ENCODE measurements around the gene COQ4.

COQ4 gene

DNA sequence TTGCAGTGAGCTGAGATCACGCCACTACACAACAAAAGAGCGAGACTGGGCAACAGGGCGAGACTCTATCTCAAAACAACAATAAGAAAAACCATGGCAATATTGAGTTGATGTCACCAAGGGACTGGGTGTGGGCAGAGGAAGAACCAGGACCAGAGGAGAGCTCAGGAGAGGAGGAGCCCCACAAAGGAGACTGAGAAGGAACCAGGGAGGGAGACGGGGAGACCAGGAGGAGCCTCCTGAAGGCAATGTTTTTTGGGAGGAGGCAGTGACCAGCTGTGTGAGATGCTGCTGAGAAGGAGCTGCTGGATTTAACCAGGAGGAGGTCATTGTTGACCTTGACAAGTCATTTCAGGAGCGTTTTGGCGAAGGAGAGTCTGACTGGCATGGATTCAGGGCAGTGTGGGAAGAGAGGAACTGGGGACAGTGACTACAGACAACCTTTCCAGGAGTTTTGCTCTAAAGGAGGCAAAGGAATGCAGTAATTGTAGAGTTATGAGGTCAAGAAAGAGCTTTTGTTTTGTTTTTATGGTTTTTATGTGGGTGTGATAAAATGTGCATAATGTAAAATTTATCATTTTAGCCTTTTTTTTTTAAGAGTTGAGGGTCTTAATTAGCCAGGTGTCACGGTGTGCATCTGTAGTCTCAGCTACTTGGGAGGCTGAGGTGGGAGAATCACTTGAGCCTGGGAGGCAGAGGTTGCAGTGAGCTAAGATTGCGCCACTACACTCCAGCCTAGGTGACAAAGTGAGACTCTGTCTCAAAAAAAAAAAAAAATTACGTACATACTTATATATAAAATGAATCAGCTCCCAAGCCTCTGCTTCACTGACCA, 18.3 kb upstream of the COQ4 start:
- DNase-seq (ENCODE audit: low spot score) = no peak
- TF ChIP-seq CTCF (conservative IDR thresholded peaks at IDR 0.05; ENCODE audit: low read depth) = no peak
- ChIA-PET POLR2A (ENCODE audit: low non-redundant PET) (no interaction called here), CTCF (interaction anchor here (1.4 to 3.7 kb wide), 3 partner anchors 9 to 58 kb away, joined by 5 to 23 read pairs (median 15); no protein-coding TSS in a partner anchor)
- H3K27ac ChIP-seq = peak overlapping the region; percentile 93

GRCh38 chr9:128304971-128305288, 17.7 kb upstream of the COQ4 start:
- POLR2A ChIA-PET (ENCODE audit: low non-redundant PET) = no interaction called here
- no peak for DNase-seq (ENCODE audit: low spot score)
- CTCF ChIA-PET = interaction anchor here (0.7 to 3.7 kb wide), 4 partner anchors 9 to 57 kb away, joined by 3 to 23 read pairs (median 10); no protein-coding TSS in a partner anchor
- peak overlapping the region; percentile 93 for H3K27ac ChIP-seq
- no peak for TF ChIP-seq CTCF (conservative IDR thresholded peaks at IDR 0.05; ENCODE audit: low read depth)

DNA sequence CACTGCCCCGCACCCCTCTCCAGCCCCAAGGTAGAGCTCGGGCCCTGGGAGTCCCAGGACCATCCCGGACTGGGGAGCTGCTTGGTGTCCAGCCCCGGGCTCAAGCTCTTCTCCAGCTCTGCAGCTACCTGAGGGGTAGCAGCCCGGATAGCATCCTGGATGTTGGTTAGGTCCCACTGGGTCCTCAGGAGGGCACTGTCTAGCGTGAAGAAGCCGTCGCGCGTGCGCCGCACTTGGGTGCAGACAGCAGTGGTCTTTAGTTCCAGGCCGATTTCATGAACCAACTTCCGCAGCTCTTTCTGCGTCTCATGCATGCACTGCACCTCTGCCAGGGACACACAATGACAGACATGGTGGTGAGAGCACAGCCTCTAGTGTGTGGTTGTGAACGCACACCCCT, 13.1 kb upstream of the COQ4 start:
- no peak for TF ChIP-seq CTCF (conservative IDR thresholded peaks at IDR 0.05; ENCODE audit: low read depth)
- no peak for DNase-seq (ENCODE audit: low spot score)
- peak overlapping the region; percentile 93 for H3K27ac ChIP-seq
- POLR2A ChIA-PET (ENCODE audit: low non-redundant PET) = no interaction called here
- CTCF ChIA-PET = interaction anchor here (0.7 to 1.3 kb wide), 3 partner anchors 12 to 32 kb away, joined by 3 to 5 read pairs (median 3); no protein-coding TSS in a partner anchor

- ChIA-PET CTCF (interaction anchor here (0.5 to 1.3 kb wide), 5 partner anchors 11 to 465 kb away, joined by 3 to 5 read pairs (median 3); no protein-coding TSS in a partner anchor), POLR2A (ENCODE audit: low non-redundant PET) (interaction anchor here (1.3 kb wide), 1 partner anchor 11 kb away, joined by 5 read pairs; no protein-coding TSS in a partner anchor)
- TF ChIP-seq CTCF (conservative IDR thresholded peaks at IDR 0.05; ENCODE audit: low read depth) = no peak
- no peak for DNase-seq (ENCODE audit: low spot score)
- H3K27ac ChIP-seq = peak overlapping the region; percentile 25
These were observed 12.2 kb upstream of the COQ4 start for GRCh38 chr9:128310461-128310860.

- ChIA-PET POLR2A (ENCODE audit: low non-redundant PET) (no interaction called here), CTCF (interaction anchor here (0.9 kb wide), 2 partner anchors 26 to 124 kb away, joined by 3 to 7 read pairs; no protein-coding TSS in a partner anchor)
- DNase-seq (ENCODE audit: low spot score) = no peak
- no peak for TF ChIP-seq CTCF (conservative IDR thresholded peaks at IDR 0.05; ENCODE audit: low read depth)
- no peak overlapping the region for H3K27ac ChIP-seq
These were observed 7.9 kb upstream of the COQ4 start for GRCh38 chr9:128314697-128315096.

DNA sequence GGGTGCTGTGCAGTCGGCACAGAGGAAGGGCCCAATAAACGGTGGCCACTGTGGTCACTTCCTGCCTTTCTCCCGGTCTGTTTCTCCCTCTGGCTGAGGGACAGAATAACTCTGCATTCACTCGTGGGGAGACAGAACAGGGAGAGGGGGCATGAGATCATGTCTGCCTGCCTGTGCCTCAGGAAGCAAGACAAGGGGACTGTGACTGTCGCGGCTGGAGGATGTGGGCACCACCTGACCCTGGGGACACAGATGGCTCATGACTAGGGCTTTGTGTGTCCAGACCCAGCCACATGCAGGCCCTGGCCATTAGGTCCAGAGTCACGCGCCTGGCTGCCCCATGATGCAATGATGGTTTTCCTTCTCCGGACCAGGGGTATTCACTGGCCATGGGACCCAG, 6.2 kb upstream of the COQ4 start:
- POLR2A ChIA-PET (ENCODE audit: low non-redundant PET) = no interaction called here
- CTCF ChIA-PET = no interaction called here
- no peak for TF ChIP-seq CTCF (conservative IDR thresholded peaks at IDR 0.05; ENCODE audit: low read depth)

More for the DNA sequence above, 6.2 kb upstream of the COQ4 start:
- H3K27ac ChIP-seq = peak overlapping the region; percentile 25
- DNase-seq (ENCODE audit: low spot score) = no peak

Data from RWPE1 (cell line).